Mesenchymal stem cell (in vitro differentiated cells and primary cell): ENCODE data around the gene ANKRD36B.
"Not testable (repeated sequence)": the region's sequence is repeated elsewhere in the genome, so short reads cannot be mapped to it uniquely, and the experiment has no call there.

ENCODE experiments used
- DNase-seq: peaks from one replicate; pipeline ENCODE4 v3.0.0-alpha.2; 2013
- H2AFZ ChIP-seq: one replicate; pipeline ENCODE4 v1.6.1; 2013; ENCODE audit warnings: low read depth, mild to moderate bottlenecking, control low read depth, inconsistent platforms, low read length, moderate library complexity
- H2AK5ac ChIP-seq: 2 replicates; pipeline ENCODE4 v1.6.1; 2013; ENCODE audit warnings: low read length, moderate library complexity, mild to moderate bottlenecking, inconsistent platforms; ENCODE audit not compliant: severe bottlenecking
- H2BK120ac ChIP-seq: one replicate; pipeline ENCODE4 v1.6.1; 2013; ENCODE audit warnings: low read depth, mild to moderate bottlenecking, inconsistent platforms, low read length, moderate library complexity
- H2BK12ac ChIP-seq, 2 experiments: one replicate each; pipeline ENCODE4 v1.6.1; 2013; ENCODE audit warnings: inconsistent platforms in 2 of 2, low read length in 2 of 2, mild to moderate bottlenecking in 2 of 2, moderate library complexity in 2 of 2, control low read depth in 1 of 2
- H2BK15ac ChIP-seq: one replicate; pipeline ENCODE4 v1.6.1; 2013; ENCODE audit warnings: mild to moderate bottlenecking, low read depth, inconsistent platforms; ENCODE audit not compliant: poor library complexity, severe bottlenecking
- H2BK5ac ChIP-seq: 2 replicates; pipeline ENCODE4 v1.6.1; 2013; ENCODE audit warnings: low read depth, mild to moderate bottlenecking, low read length, control low read depth, inconsistent platforms; ENCODE audit not compliant: poor library complexity, severe bottlenecking
- H3K14ac ChIP-seq, 2 experiments: one replicate each; pipeline ENCODE4 v1.6.1; 2013; ENCODE audit warnings: inconsistent platforms in 2 of 2, low read length in 2 of 2, control low read depth in 1 of 2, mild to moderate bottlenecking in 1 of 2, moderate library complexity in 1 of 2
- H3K18ac ChIP-seq, 2 experiments: one replicate each; pipeline ENCODE4 v1.6.1; 2013; ENCODE audit warnings: inconsistent platforms in 2 of 2, low read length in 2 of 2, control low read depth in 1 of 2, low read depth in 1 of 2, mild to moderate bottlenecking in 1 of 2
- H3K23ac ChIP-seq, 2 experiments: one replicate each; pipeline ENCODE4 v1.6.1; 2013; ENCODE audit warnings: inconsistent platforms in 2 of 2, low read length in 2 of 2, mild to moderate bottlenecking in 2 of 2, moderate library complexity in 2 of 2, control low read depth in 1 of 2
- H3K27ac ChIP-seq: 2 replicates; pipeline ENCODE4 v1.5.1; 2013; ENCODE audit warnings: mild to moderate bottlenecking, moderate library complexity, low read length, control low read depth, inconsistent platforms; ENCODE audit not compliant: poor library complexity, severe bottlenecking
- H3K27me3 ChIP-seq, 2 experiments: 2 replicates each; pipeline versions ENCODE4 v1.6.1 to v1.7.0; 2013; ENCODE audit warnings: low read length in 2 of 2, mild to moderate bottlenecking in 2 of 2, moderate library complexity in 2 of 2, control low read depth in 1 of 2, inconsistent platforms in 1 of 2; ENCODE audit not compliant: control insufficient read depth in 1 of 2, insufficient read depth in 1 of 2
- H3K36me3 ChIP-seq, 2 experiments: 2 replicates each; pipeline versions ENCODE4 v1.6.1 to v1.7.0; 2013; ENCODE audit warnings: low read length in 2 of 2, control low read depth in 1 of 2, inconsistent platforms in 1 of 2, low read depth in 1 of 2, mild to moderate bottlenecking in 1 of 2; ENCODE audit not compliant: insufficient read depth in 2 of 2, control insufficient read depth in 1 of 2
- H3K4ac ChIP-seq, 2 experiments: one replicate each; pipeline ENCODE4 v1.6.1; 2013; ENCODE audit warnings: inconsistent platforms in 2 of 2, low read length in 2 of 2, mild to moderate bottlenecking in 2 of 2, moderate library complexity in 2 of 2, control low read depth in 1 of 2, low read depth in 1 of 2
- H3K4me1 ChIP-seq: 2 replicates; pipeline ENCODE4 v1.6.1; 2013; ENCODE audit warnings: low read depth, low read length, control low read depth; ENCODE audit not compliant: control insufficient read depth, insufficient read depth
- H3K4me2 ChIP-seq: 2 replicates; pipeline ENCODE4 v1.6.1; 2013; ENCODE audit warnings: low read length, mild to moderate bottlenecking, inconsistent platforms; ENCODE audit not compliant: poor library complexity, severe bottlenecking
- H3K4me3 ChIP-seq, 2 experiments: 2 replicates each; pipeline versions ENCODE4 v1.5.1 to v1.7.0; 2013; ENCODE audit warnings: low read length in 2 of 2, mild to moderate bottlenecking in 2 of 2, control low read depth in 1 of 2, low read depth in 1 of 2; ENCODE audit not compliant: insufficient read depth in 1 of 2
- H3K79me1 ChIP-seq: replicated peaks from 2 replicates; pipeline ENCODE4 v1.6.1; 2013; ENCODE audit warnings: mild to moderate bottlenecking, control low read depth, low read length, inconsistent platforms; ENCODE audit not compliant: poor library complexity, severe bottlenecking
- H3K9ac ChIP-seq: 2 replicates; pipeline ENCODE4 v1.7.0; 2013; ENCODE audit warnings: mild to moderate bottlenecking, low read length, moderate library complexity
- H3K9me3 ChIP-seq: 2 replicates; pipeline ENCODE4 v1.7.0; 2013; ENCODE audit warnings: mild to moderate bottlenecking, low read length; ENCODE audit not compliant: control insufficient read depth
- H4K8ac ChIP-seq: one replicate; pipeline ENCODE4 v1.6.1; 2013; ENCODE audit warnings: inconsistent platforms, mild to moderate bottlenecking, low read length, moderate library complexity
- H4K91ac ChIP-seq: one replicate; pipeline ENCODE4 v1.6.1; 2013; ENCODE audit warnings: mild to moderate bottlenecking, low read length, inconsistent platforms
- WGBS: methylation state at CpG from one replicate; pipeline ENCODE4 v1.1.7; 2013; ENCODE audit warnings: mixed read lengths; 5-methylcytosine and 5-hydroxymethylcytosine counted together

ANKRD36B gene

GRCh38 chr2:97589257-97589597 lies 450 bp downstream of the ANKRD36B start:
- not testable (repeated sequence) for H3K23ac ChIP-seq, H3K27me3 ChIP-seq, H3K4me1 ChIP-seq, H2BK5ac ChIP-seq, H4K91ac ChIP-seq, H3K18ac ChIP-seq, H2BK15ac ChIP-seq, H3K27ac ChIP-seq, H3K4ac ChIP-seq, H3K14ac ChIP-seq, H2AFZ ChIP-seq, DNase-seq, H3K79me1 ChIP-seq, H2BK12ac ChIP-seq, H2AK5ac ChIP-seq, H3K4me2 ChIP-seq, H4K8ac ChIP-seq, H2BK120ac ChIP-seq, H3K9me3 ChIP-seq, H3K36me3 ChIP-seq
- Histone ChIP-seq H3K4me3 (peak overlapping the region; percentile 46 to 83), H3K9ac (peak overlapping the region; percentile 83)
- 0% methylated on average over 4 of the region's 14 CpGs for WGBS

GRCh38 chr2:97565674-97566073 lies 24.0 kb downstream of the ANKRD36B start:
- not testable (repeated sequence) for H3K4me2 ChIP-seq, H3K9me3 ChIP-seq, H3K18ac ChIP-seq, H3K14ac ChIP-seq, H2AFZ ChIP-seq, H3K9ac ChIP-seq, H2BK12ac ChIP-seq, H3K4me1 ChIP-seq, H3K27ac ChIP-seq, H3K4ac ChIP-seq, H4K91ac ChIP-seq, H2AK5ac ChIP-seq, H3K36me3 ChIP-seq, H3K79me1 ChIP-seq, H3K23ac ChIP-seq, H4K8ac ChIP-seq, H2BK15ac ChIP-seq, H2BK5ac ChIP-seq, H3K27me3 ChIP-seq, H3K4me3 ChIP-seq, H2BK120ac ChIP-seq
- 20% methylated on average over 1 of the region's 3 CpGs for WGBS
- DNase-seq: peak; percentile 35

GRCh38 chr2:97552406-97552805 lies 37.3 kb downstream of the ANKRD36B start:
- not testable (repeated sequence) for H3K23ac ChIP-seq, DNase-seq, H2BK12ac ChIP-seq, H2AFZ ChIP-seq, H4K8ac ChIP-seq, H3K4me1 ChIP-seq, H2BK120ac ChIP-seq, H3K9ac ChIP-seq, H3K27ac ChIP-seq, H3K4ac ChIP-seq, H3K4me2 ChIP-seq, H2AK5ac ChIP-seq, H3K79me1 ChIP-seq, H3K14ac ChIP-seq, H3K4me3 ChIP-seq, H2BK5ac ChIP-seq, H2BK15ac ChIP-seq, H3K18ac ChIP-seq, H4K91ac ChIP-seq, H3K9me3 ChIP-seq, H3K27me3 ChIP-seq
- H3K36me3 ChIP-seq: peaks cover 0 to 40% of the 10 kb centered on the region in 2 experiments
- WGBS: 100% methylated on average over 2 of the region's 3 CpGs

GRCh38 chr2:97550498-97550897 lies 39.2 kb downstream of the ANKRD36B start:
- not testable (repeated sequence) for H2AFZ ChIP-seq, H2BK5ac ChIP-seq, H3K4me3 ChIP-seq, H3K4me1 ChIP-seq, H2BK12ac ChIP-seq, H3K79me1 ChIP-seq, H2BK15ac ChIP-seq, H3K9ac ChIP-seq, H4K8ac ChIP-seq, H3K27me3 ChIP-seq, H2AK5ac ChIP-seq, H3K27ac ChIP-seq, DNase-seq, H3K23ac ChIP-seq, H4K91ac ChIP-seq, H3K4me2 ChIP-seq, H3K9me3 ChIP-seq, H3K14ac ChIP-seq, H2BK120ac ChIP-seq, H3K18ac ChIP-seq, H3K4ac ChIP-seq
- H3K36me3 ChIP-seq: peaks cover 0 to 41% of the 10 kb centered on the region in 2 experiments
- no CpG with 5 or more reads among the region's 1 CpG for WGBS
